NB4 (cell line): ENCODE data around the gene AGTPBP1.

Experiments used
- POLR2A ChIP-seq: IDR thresholded peaks from 2 replicates; pipeline ENCODE4 v1.6.1; 2011; ENCODE audit warnings: mild to moderate bottlenecking; ENCODE audit not compliant: insufficient read length; ENCODE audit errors: extremely low read depth
- TF ChIP-seq, protein P1 (sequence below): IDR thresholded peaks from one replicate; pipeline ENCODE4 v1.5.1; 2012; ENCODE audit warnings: low read depth, low read length
- TF ChIP-seq, protein P2 (sequence below): IDR thresholded peaks from 2 replicates; pipeline ENCODE4 v1.6.1; 2011; ENCODE audit warnings: low read depth, low read length

DNA sequence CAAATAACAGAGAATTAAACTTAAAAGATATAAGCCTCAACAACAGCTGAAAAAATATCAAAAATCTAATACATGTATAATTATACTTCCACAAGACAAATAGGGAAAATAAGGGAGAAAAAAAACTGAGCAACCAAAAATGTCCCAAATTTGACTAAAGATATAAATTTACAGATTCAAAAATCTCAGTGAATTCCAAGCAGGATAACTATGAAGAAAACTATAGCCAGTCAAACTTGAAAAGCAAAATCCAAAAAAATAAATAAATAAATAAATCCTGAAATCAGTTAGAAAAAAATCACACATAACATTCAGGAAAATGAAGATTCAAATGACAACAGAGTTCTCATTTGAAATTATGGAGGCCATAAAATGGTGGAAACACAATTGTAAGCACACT, 56.7 kb downstream of the AGTPBP1 start:
- no peak for TF ChIP-seq POLR2A
- TF ChIP-seq, protein P1, sequence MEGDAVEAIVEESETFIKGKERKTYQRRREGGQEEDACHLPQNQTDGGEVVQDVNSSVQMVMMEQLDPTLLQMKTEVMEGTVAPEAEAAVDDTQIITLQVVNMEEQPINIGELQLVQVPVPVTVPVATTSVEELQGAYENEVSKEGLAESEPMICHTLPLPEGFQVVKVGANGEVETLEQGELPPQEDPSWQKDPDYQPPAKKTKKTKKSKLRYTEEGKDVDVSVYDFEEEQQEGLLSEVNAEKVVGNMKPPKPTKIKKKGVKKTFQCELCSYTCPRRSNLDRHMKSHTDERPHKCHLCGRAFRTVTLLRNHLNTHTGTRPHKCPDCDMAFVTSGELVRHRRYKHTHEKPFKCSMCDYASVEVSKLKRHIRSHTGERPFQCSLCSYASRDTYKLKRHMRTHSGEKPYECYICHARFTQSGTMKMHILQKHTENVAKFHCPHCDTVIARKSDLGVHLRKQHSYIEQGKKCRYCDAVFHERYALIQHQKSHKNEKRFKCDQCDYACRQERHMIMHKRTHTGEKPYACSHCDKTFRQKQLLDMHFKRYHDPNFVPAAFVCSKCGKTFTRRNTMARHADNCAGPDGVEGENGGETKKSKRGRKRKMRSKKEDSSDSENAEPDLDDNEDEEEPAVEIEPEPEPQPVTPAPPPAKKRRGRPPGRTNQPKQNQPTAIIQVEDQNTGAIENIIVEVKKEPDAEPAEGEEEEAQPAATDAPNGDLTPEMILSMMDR, result no peak
- TF ChIP-seq, protein P2, sequence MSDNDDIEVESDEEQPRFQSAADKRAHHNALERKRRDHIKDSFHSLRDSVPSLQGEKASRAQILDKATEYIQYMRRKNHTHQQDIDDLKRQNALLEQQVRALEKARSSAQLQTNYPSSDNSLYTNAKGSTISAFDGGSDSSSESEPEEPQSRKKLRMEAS, result no peak
